ENCODE data around the gene SORL1.

- no peak for TF ChIP-seq TAF1 (IDR thresholded peaks at IDR 0.05; ENCODE audit: borderline replicate concordance, low read depth, low read length)
- no peak for TF ChIP-seq POLR2A (IDR thresholded peaks at IDR 0.05; ENCODE audit: low read depth, low read length)
- no peak for TF ChIP-seq POLR2AphosphoS5 (IDR thresholded peaks at IDR 0.05; ENCODE audit: low read depth, low read length)
These were observed 72.1 kb downstream of the SORL1 start for GRCh38 chr11:121524233-121524631.
